Activated B cell treated with CpG ODN at 0.5 μM for 24 hours (primary cell): ENCODE results near the gene UBAP2L. TPM values are rescaled to one million over a fixed set of nuclear protein-coding genes. Genes with fewer than 3 reads are reported as not detected.
"Not testable (repeated sequence)": the region's sequence is repeated elsewhere in the genome, so short reads cannot be mapped to it uniquely, and the experiment has no call there.

ENCODE experiments used
- ATAC-seq: fragments of 200-7000 bp; cut with Tn5 transposase; one replicate; pipeline ENCODE4 v1.10.0; 2021; ENCODE audit warnings: low read depth, mild to moderate bottlenecking, moderate library complexity
- CTCF ChIA-PET: fragments of 350-600 bp; sonication (Branson Sonifier 250); formaldehyde crosslinking; loops from one replicate; lab custom pipeline; 2021; ENCODE audit warnings: antibody characterized with exemption; lab: Charles Lee
- POLR2A ChIA-PET: fragments of 350-600 bp; sonication (Branson Sonifier 250); formaldehyde crosslinking; loops from one replicate; lab custom pipeline; 2021; ENCODE audit warnings: antibody characterized with exemption; lab: Charles Lee
- DNase-seq: peaks from one replicate; pipeline ENCODE4 v3.0.0; 2022
- H3K27ac Mint-ChIP-seq: one replicate; pipeline ENCODE4 v1.8.0; 2020; ENCODE audit warnings: mixed read lengths
- H3K27me3 Mint-ChIP-seq: one replicate; pipeline ENCODE4 v1.8.0; 2021; ENCODE audit warnings: mixed read lengths
- H3K36me3 Mint-ChIP-seq: one replicate; pipeline ENCODE4 v1.8.0; 2021; ENCODE audit warnings: low read depth, mixed read lengths
- H3K4me1 Mint-ChIP-seq: one replicate; pipeline ENCODE4 v1.8.0; 2021; ENCODE audit warnings: mixed read lengths
- H3K4me3 Mint-ChIP-seq: one replicate; pipeline ENCODE4 v1.8.0; 2020; ENCODE audit warnings: mild to moderate bottlenecking, mixed read lengths
- H3K9me3 Mint-ChIP-seq: one replicate; pipeline ENCODE4 v1.8.0; 2020; ENCODE audit warnings: mixed read lengths
- CTCF ChIP-seq: fragments of 200-600 bp; IDR thresholded peaks from one replicate; pipeline ENCODE4 v1.8.0; 2022; ENCODE audit warnings: antibody characterized with exemption, mild to moderate bottlenecking
- intact Hi-C: fragments of 100-400 bp; cut with micrococcal nuclease; formaldehyde crosslinking; loops from one replicate; pipeline ENCODE4 v1.15.1; 2024
- total RNA-seq: library from RNA; stranded (reverse); gene quantifications from 2 replicates; pipeline ENCODE4 v1.2.3, GENCODE V29; 2022

UBAP2L gene
- total RNA-seq, 1 donor from 2014 or later, result 234 TPM

- Mint-ChIP-seq H3K9me3 (no peaks in the 10 kb centered on the region), H3K36me3 (peaks cover 66% of the 10 kb centered on the region), H3K4me3 (no peak overlapping the region), H3K4me1 (peaks cover 50% of the 10 kb centered on the region), H3K27ac (no peak overlapping the region), H3K27me3 (no peaks in the 10 kb centered on the region)
- intact Hi-C loops, result no loop called here
- POLR2A ChIA-PET, result interaction anchor here (0.6 kb wide), 1 partner anchor 20 kb away, joined by 4 read pairs; no protein-coding TSS in a partner anchor
- no peak for DNase-seq
- CTCF ChIA-PET, result no interaction called here
- ATAC-seq, result no peak
- TF ChIP-seq CTCF, result no peak
Measured at GRCh38 chr1:154225370-154225769, 4.6 kb downstream of the UBAP2L start.

- H3K27me3 Mint-ChIP-seq, H3K4me3 Mint-ChIP-seq, ATAC-seq, H3K9me3 Mint-ChIP-seq, H3K27ac Mint-ChIP-seq, intact Hi-C loops, POLR2A ChIA-PET, DNase-seq, CTCF ChIA-PET, H3K4me1 Mint-ChIP-seq: not testable (repeated sequence)
- H3K36me3 Mint-ChIP-seq, result peaks cover 87% of the 10 kb centered on the region
Measured at GRCh38 chr1:154231112-154231511, 10.4 kb downstream of the UBAP2L start.

GRCh38 chr1:154233127-154233526 is 12.4 kb downstream of the UBAP2L start:
- ATAC-seq, intact Hi-C loops, H3K4me1 Mint-ChIP-seq, H3K27me3 Mint-ChIP-seq, H3K4me3 Mint-ChIP-seq, CTCF ChIA-PET, H3K27ac Mint-ChIP-seq, H3K9me3 Mint-ChIP-seq, DNase-seq: not testable (repeated sequence)
- POLR2A ChIA-PET, result interaction anchor here (0.7 kb wide), 1 partner anchor 16 kb away, joined by 3 read pairs; no protein-coding TSS in a partner anchor
- H3K36me3 Mint-ChIP-seq, result peaks cover 88% of the 10 kb centered on the region

GRCh38 chr1:154236855-154237254 is 16.1 kb downstream of the UBAP2L start:
- no peaks in the 10 kb centered on the region for H3K27me3 Mint-ChIP-seq
- H3K4me1 Mint-ChIP-seq, result peaks cover 3% of the 10 kb centered on the region
- ChIA-PET CTCF (no interaction called here), POLR2A (no interaction called here)
- peaks cover 89% of the 10 kb centered on the region for H3K36me3 Mint-ChIP-seq
- H3K9me3 Mint-ChIP-seq, result no peaks in the 10 kb centered on the region
- H3K4me3 Mint-ChIP-seq, result no peak overlapping the region
- DNase-seq, result no peak
- TF ChIP-seq CTCF, result no peak
- intact Hi-C loops, result loop anchor here (2.0 kb wide), 1 partner anchor 14 kb away; no protein-coding TSS in a partner anchor
- H3K27ac Mint-ChIP-seq, result no peak overlapping the region
- ATAC-seq, result no peak

GRCh38 chr1:154237435-154237834 is 16.7 kb downstream of the UBAP2L start:
- ChIA-PET CTCF (no interaction called here), POLR2A (interaction anchor here (1.0 kb wide), 1 partner anchor 446 kb away, joined by 3 read pairs; no protein-coding TSS in a partner anchor)
- DNase-seq, result no peak
- intact Hi-C loops, result loop anchor here (2.0 kb wide), 1 partner anchor 15 kb away; no protein-coding TSS in a partner anchor
- peaks cover 89% of the 10 kb centered on the region for H3K36me3 Mint-ChIP-seq
- no peak overlapping the region for H3K27ac Mint-ChIP-seq
- H3K9me3 Mint-ChIP-seq, result no peaks in the 10 kb centered on the region
- no peak for TF ChIP-seq CTCF
- no peak overlapping the region for H3K4me3 Mint-ChIP-seq
- peaks cover 3% of the 10 kb centered on the region for H3K4me1 Mint-ChIP-seq
- no peak for ATAC-seq
- H3K27me3 Mint-ChIP-seq, result no peaks in the 10 kb centered on the region

GRCh38 chr1:154237880-154238506 is 17.2 kb downstream of the UBAP2L start:
- Mint-ChIP-seq H3K9me3 (no peaks in the 10 kb centered on the region), H3K4me3 (no peak overlapping the region), H3K27ac (no peak overlapping the region), H3K27me3 (no peaks in the 10 kb centered on the region), H3K4me1 (peaks cover 3% of the 10 kb centered on the region), H3K36me3 (peaks cover 91% of the 10 kb centered on the region)
- CTCF ChIA-PET, result no interaction called here
- intact Hi-C loops, result loop anchor here (2.0 kb wide), 1 partner anchor 15 kb away; no protein-coding TSS in a partner anchor
- no peak for ATAC-seq
- no peak for TF ChIP-seq CTCF
- no peak for DNase-seq
- POLR2A ChIA-PET, result interaction anchor here (1.0 kb wide), 1 partner anchor 446 kb away, joined by 3 read pairs; no protein-coding TSS in a partner anchor
